ENCODE measurements around the gene DPM2.
A peak's percentile ranks its signal among the peaks of the same experiment; 100 is the strongest.

Gene DPM2

DNA sequence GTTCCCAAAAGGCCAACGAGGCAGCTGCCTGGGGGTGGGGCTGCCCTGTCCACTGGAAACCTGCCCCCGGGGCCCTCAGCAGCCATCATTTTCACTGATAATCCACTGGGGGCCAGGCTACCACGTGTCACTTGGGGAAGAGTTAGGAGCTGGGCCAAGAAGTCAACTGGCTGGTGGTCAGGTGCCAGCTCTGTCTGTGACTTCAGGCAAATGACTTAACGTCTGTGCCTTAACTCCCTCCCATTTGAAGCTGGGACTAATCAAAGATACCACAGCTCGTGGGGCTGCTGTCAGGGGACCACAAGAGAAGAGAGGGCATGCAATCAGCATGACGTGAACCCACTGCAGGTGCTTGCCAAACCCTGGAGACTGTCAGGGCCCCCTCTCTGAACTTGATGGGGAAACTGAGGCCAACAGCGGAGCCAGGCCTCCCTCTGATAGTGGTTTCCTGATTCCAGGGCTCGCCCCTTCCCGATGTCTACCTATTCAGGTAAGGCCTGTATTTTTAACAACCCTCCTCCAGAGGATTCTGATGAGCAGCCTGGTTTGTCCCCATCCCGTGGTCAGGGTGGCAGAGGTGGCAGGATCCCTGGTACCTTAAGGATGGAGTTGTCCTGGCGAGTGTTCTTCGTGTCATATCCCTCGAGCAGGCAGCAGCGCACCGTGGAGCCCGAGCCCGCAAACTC is 12.3 kb upstream of the DPM2 start:
- peaks cover 46% of the 10 kb centered on the region for H3K4me1 ChIP-seq (ENCODE audit: insufficient read depth, low read length)
- no peak overlapping the region for H3K4me3 ChIP-seq (ENCODE audit: low read depth in 1 of 2, low read length in 2 of 2)
- no peaks in the 10 kb centered on the region for H3K9me3 ChIP-seq (ENCODE audit: low read length)
- peak overlapping the region; percentile 9 for H3K27ac ChIP-seq (ENCODE audit: low read depth, low read length)
- H3K27me3 ChIP-seq (ENCODE audit: control insufficient read depth in 1 of 2, insufficient read depth in 2 of 2, low read length in 2 of 2), result no peaks in the 10 kb centered on the region
- no peak overlapping the region for H3K9ac ChIP-seq (ENCODE audit: low read length)
- peaks cover 6% of the 10 kb centered on the region for H3K36me3 ChIP-seq (ENCODE audit: insufficient read depth, low read length)

DNA sequence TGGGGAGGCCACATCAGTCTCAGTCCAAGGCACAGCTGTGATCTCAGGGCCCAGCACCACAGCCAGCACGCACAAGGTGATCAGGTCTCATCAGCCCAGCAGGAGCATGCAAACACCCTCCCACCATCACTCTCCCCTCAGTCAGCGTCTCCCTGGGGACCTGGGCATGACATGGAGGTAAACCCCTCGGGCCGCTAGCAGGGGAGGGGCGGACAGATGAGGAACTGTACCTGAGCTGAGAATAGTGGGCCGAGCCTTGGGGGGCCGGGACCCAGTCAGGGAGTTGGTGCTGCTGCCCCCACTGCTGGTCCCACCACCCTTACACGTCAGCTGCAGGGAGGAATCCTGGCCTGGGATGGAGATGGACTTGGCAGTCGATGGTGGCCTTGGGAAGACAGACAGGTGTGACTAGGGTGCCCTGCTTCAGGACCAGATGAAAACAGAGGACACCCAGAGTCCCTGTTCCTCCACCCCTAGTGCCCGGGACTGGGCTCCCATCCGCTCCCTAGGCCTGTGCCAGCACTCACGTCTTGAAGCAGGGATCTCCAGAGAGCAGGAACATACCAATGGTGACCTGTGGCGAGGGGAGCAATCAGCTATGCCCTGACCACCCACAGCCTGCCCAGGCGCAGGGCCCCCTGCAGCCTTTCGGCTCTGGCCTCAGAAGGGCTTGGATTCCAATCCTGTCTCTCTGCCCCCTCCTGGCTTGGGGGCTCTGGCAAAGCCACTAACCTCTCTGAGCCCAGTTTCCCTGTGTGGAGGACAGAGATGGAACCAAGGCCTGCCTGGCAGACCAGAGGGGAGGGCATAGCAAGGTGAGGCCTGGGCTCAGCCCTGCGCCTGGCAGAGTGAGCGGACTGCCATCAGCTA is 10.4 kb upstream of the DPM2 start:
- H3K36me3 ChIP-seq (ENCODE audit: insufficient read depth, low read length), result peaks cover 22% of the 10 kb centered on the region
- no peak overlapping the region for H3K27ac ChIP-seq (ENCODE audit: low read depth, low read length)
- H3K9ac ChIP-seq (ENCODE audit: low read length), result no peak overlapping the region
- H3K4me1 ChIP-seq (ENCODE audit: insufficient read depth, low read length), result peaks cover 40% of the 10 kb centered on the region
- H3K4me3 ChIP-seq (ENCODE audit: low read depth in 1 of 2, low read length in 2 of 2), result no peak overlapping the region
- H3K27me3 ChIP-seq (ENCODE audit: control insufficient read depth in 1 of 2, insufficient read depth in 2 of 2, low read length in 2 of 2), result no peaks in the 10 kb centered on the region
- H3K9me3 ChIP-seq (ENCODE audit: low read length), result no peaks in the 10 kb centered on the region

DNA sequence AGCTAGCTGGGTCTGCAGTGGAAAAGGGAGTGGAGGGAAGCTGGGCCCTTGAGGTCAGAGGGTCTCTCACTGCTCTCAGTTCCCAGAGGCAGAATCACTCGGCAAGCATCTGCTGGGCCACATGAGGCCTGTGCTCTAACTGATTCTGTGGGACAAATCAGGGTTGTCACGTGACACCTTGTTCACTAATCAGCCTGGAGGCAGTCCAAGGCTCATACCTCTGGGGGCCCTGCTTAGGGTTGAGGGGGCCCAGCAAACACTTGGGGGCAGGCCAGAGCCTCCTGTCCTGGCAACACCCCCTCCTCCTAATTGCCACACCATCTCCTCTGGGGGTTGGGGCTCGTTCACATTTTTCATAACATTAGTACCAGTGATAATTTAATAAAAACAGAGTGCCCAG is 9.1 kb upstream of the DPM2 start:
- Histone ChIP-seq H3K4me3 (ENCODE audit: low read depth in 1 of 2, low read length in 2 of 2) (no peak overlapping the region), H3K9me3 (ENCODE audit: low read length) (no peaks in the 10 kb centered on the region), H3K27me3 (ENCODE audit: control insufficient read depth in 1 of 2, insufficient read depth in 2 of 2, low read length in 2 of 2) (no peaks in the 10 kb centered on the region), H3K4me1 (ENCODE audit: insufficient read depth, low read length) (peaks cover 47% of the 10 kb centered on the region), H3K9ac (ENCODE audit: low read length) (no peak overlapping the region), H3K27ac (ENCODE audit: low read depth, low read length) (no peak overlapping the region), H3K36me3 (ENCODE audit: insufficient read depth, low read length) (peaks cover 35% of the 10 kb centered on the region)

DNA sequence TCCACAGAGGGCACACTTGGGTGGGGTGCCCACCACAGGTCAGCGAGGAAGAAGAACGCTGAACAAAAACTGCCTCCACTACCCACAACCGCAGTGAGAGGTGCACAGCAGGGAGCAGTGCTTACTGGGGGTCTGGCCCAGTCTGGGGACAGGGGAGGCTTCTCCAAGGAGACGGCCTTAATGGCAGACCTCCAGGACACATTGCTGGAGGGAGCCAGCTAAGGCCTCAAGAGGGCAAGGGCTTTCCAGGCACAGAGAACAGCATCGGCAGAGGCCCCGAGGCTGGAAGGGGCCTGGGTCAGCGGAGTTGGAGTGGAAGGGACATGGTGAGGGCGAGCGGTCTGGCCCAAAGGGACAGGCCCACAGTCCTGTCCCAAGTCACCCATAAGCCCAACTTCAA is 8.3 kb upstream of the DPM2 start:
- H3K4me3 ChIP-seq (ENCODE audit: low read depth in 1 of 2, low read length in 2 of 2), result no peak overlapping the region
- no peak overlapping the region for H3K27ac ChIP-seq (ENCODE audit: low read depth, low read length)
- no peaks in the 10 kb centered on the region for H3K9me3 ChIP-seq (ENCODE audit: low read length)
- peaks cover 35% of the 10 kb centered on the region for H3K36me3 ChIP-seq (ENCODE audit: insufficient read depth, low read length)
- no peaks in the 10 kb centered on the region for H3K27me3 ChIP-seq (ENCODE audit: control insufficient read depth in 1 of 2, insufficient read depth in 2 of 2, low read length in 2 of 2)
- H3K9ac ChIP-seq (ENCODE audit: low read length), result no peak overlapping the region
- H3K4me1 ChIP-seq (ENCODE audit: insufficient read depth, low read length), result peaks cover 47% of the 10 kb centered on the region

DNA sequence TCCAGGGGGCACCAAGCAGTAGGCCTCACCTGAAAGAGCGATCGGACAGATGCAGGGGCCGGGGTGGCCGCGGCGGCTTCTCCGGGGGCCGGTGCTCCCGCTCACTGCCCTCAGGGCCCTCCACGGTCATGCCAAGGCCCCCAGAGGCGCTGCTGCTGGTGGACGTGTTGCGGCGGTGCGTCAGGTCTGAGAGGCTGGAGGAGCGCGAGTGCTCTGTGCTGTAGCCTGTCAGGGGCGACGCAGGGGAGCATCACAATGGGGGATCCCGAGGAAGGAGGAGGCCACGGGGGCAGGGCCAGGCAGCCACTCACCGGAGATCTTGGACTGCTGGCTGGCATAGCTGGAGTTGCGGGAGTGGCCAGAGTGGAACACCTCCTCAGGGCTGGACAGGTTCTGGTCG is 7.7 kb upstream of the DPM2 start:
- no peak overlapping the region for H3K27ac ChIP-seq (ENCODE audit: low read depth, low read length)
- peaks cover 41% of the 10 kb centered on the region for H3K4me1 ChIP-seq (ENCODE audit: insufficient read depth, low read length)
- H3K36me3 ChIP-seq (ENCODE audit: insufficient read depth, low read length), result peaks cover 35% of the 10 kb centered on the region
- H3K27me3 ChIP-seq (ENCODE audit: control insufficient read depth in 1 of 2, insufficient read depth in 2 of 2, low read length in 2 of 2), result no peaks in the 10 kb centered on the region
- no peak overlapping the region for H3K4me3 ChIP-seq (ENCODE audit: low read depth in 1 of 2, low read length in 2 of 2)
- H3K9me3 ChIP-seq (ENCODE audit: low read length), result no peaks in the 10 kb centered on the region
- H3K9ac ChIP-seq (ENCODE audit: low read length), result no peak overlapping the region

DNA sequence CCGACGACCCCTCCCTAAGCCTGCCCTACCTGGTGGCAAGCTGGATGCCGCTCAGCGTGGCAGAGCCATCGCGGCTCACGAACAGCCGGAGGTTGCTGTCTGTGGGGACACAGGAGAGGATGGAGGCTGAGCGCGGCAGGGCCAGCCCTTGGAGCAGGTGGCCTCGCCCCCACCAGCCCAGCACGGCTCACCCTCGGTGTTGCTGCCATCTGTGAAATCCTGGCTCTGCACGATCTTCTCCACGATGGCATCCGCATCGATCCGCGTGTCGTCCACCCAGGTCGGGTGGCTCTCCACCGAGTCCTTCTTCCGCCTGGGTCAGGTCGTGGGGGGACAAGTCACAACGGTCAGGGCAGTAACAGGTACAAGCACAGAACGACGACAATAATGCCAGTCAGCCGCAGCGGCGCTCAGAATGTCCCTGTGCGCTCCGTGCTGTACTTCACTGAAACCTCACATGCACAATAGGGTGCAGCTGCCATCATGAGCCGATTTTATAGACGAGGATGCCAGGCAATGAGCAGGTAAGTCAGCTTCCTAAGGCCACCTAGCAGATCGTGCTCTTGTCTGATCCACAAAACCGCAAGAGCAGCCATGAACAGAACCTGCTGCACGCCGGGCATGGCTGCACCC is 7.0 kb upstream of the DPM2 start:
- Histone ChIP-seq H3K27ac (ENCODE audit: low read depth, low read length) (no peak overlapping the region), H3K27me3 (ENCODE audit: control insufficient read depth in 1 of 2, insufficient read depth in 2 of 2, low read length in 2 of 2) (no peaks in the 10 kb centered on the region), H3K4me3 (ENCODE audit: low read depth in 1 of 2, low read length in 2 of 2) (no peak overlapping the region), H3K9me3 (ENCODE audit: low read length) (no peaks in the 10 kb centered on the region), H3K4me1 (ENCODE audit: insufficient read depth, low read length) (peaks cover 34% of the 10 kb centered on the region), H3K36me3 (ENCODE audit: insufficient read depth, low read length) (peaks cover 35% of the 10 kb centered on the region), H3K9ac (ENCODE audit: low read length) (no peak overlapping the region)

DNA sequence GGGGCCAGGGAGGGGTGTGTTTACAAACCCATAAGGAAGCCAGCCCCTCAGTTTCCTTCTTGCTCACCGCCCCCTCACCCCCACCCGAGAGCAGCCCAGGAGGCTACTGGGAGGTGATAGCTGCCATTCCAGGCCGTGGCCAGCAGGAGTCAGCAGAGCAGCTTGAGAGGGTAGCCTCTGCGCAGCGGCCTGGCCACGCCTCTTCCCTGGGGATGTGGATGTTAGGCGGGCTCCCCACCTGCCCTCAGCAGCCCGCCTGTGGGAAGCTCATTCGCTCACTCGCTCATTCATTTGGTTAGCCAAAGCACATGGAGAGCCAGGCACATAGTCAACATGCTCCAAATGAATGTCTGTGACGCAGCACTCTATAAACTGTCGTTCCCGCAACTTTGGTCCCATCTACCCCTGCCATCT is 6.1 kb upstream of the DPM2 start:
- H3K4me1 ChIP-seq (ENCODE audit: insufficient read depth, low read length), result peaks cover 34% of the 10 kb centered on the region
- no peak overlapping the region for H3K9ac ChIP-seq (ENCODE audit: low read length)
- no peaks in the 10 kb centered on the region for H3K9me3 ChIP-seq (ENCODE audit: low read length)
- H3K27me3 ChIP-seq (ENCODE audit: control insufficient read depth in 1 of 2, insufficient read depth in 2 of 2, low read length in 2 of 2), result no peaks in the 10 kb centered on the region
- no peak overlapping the region for H3K27ac ChIP-seq (ENCODE audit: low read depth, low read length)
- H3K4me3 ChIP-seq (ENCODE audit: low read depth in 1 of 2, low read length in 2 of 2), result no peak overlapping the region
- peaks cover 35% of the 10 kb centered on the region for H3K36me3 ChIP-seq (ENCODE audit: insufficient read depth, low read length)

DNA sequence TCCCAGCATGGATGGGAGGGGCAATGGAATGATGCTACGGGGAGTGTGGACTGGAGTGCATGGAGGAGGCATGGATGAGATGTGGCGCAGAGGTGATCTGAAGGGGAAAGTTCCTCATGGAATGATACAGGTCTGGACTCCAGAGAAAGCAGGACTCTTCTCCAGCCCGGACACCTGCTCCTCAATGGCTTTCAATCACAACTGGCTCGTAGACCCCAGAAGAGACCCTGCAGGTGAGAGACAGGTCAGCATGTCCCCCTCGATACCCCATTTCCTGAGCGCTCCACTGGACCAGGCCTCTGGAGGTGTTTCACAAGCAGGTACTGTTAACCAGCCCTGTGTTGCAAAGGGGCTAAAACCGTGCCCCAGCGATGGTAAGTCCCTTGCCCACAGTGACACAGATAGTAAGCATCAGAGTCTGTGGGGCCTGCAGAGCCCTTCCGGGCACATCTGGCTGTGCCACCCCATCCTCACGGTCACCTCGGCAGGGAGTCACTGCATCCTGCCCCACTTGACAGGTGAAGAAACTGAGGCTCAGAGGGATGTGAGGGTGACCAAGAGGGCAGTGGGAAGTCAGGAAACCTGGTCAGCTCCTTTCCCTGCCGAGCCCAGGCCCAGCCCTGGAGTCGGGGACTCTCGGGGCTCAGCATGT is 5.5 kb upstream of the DPM2 start:
- H3K9me3 ChIP-seq (ENCODE audit: low read length), result no peaks in the 10 kb centered on the region
- no peaks in the 10 kb centered on the region for H3K27me3 ChIP-seq (ENCODE audit: control insufficient read depth in 1 of 2, insufficient read depth in 2 of 2, low read length in 2 of 2)
- H3K27ac ChIP-seq (ENCODE audit: low read depth, low read length), result no peak overlapping the region
- H3K36me3 ChIP-seq (ENCODE audit: insufficient read depth, low read length), result peaks cover 35% of the 10 kb centered on the region
- H3K9ac ChIP-seq (ENCODE audit: low read length), result no peak overlapping the region
- peaks cover 40% of the 10 kb centered on the region for H3K4me1 ChIP-seq (ENCODE audit: insufficient read depth, low read length)
- H3K4me3 ChIP-seq (ENCODE audit: low read depth in 1 of 2, low read length in 2 of 2), result no peak overlapping the region

DNA sequence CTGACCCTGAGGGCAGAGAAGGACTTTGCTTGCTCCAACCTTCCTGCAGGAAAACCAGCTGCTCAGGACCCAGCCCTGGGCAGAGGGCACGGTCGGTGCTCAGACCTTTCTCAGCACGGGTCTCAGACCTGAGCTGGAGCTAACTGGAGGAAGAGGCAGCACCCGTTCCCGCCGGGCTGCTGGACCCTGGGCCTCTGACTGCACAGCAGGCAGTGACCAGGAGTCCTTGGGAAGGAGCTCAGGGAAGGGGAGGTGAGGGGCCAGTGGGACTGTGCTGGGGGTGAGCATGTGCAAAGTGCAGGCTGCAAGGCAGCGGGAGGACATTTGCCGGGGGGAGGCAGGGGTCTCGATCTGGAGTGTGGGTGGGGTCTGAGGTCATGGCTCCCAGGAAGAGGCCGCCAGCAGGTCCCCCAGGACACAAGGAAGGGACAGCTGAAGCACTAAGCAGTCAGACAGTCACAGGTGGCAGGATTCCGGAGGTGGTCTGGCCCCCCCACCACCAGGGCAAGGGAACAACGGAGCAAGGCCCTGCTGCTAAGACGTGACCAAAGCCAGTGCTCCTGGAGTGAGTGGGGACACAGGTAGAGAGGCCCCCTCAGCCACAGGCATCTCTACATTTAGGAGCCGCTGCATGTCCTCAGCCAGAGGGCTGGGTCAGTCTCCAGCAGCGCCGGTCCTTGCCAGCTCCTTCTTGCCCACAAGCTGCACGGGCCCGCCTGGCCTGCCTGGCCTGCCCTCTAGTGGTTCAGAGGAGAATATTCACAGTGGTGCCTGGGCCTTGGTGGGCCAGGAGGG is 4.8 kb upstream of the DPM2 start:
- peaks cover 35% of the 10 kb centered on the region for H3K36me3 ChIP-seq (ENCODE audit: insufficient read depth, low read length)
- H3K4me3 ChIP-seq (ENCODE audit: low read depth in 1 of 2, low read length in 2 of 2), result no peak overlapping the region
- H3K4me1 ChIP-seq (ENCODE audit: insufficient read depth, low read length), result peaks cover 43% of the 10 kb centered on the region
- peak overlapping the region; percentile 15 for H3K27ac ChIP-seq (ENCODE audit: low read depth, low read length)
- no peak overlapping the region for H3K9ac ChIP-seq (ENCODE audit: low read length)
- H3K27me3 ChIP-seq (ENCODE audit: control insufficient read depth in 1 of 2, insufficient read depth in 2 of 2, low read length in 2 of 2), result no peaks in the 10 kb centered on the region
- no peaks in the 10 kb centered on the region for H3K9me3 ChIP-seq (ENCODE audit: low read length)

DNA sequence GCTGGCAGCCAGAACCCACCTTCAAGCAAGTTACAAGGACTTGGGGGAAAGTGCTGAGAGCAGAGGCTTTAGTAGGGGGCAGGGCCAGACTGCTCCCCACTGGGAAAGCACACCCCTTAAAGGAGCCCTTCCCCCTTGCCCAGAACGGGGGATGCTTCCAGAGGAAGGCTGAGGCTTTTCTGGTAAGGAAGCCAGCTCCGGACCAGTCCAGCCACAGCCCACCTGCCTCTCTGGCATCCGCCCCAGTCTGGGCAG is 4.2 kb upstream of the DPM2 start:
- Histone ChIP-seq H3K9ac (ENCODE audit: low read length) (no peak overlapping the region), H3K36me3 (ENCODE audit: insufficient read depth, low read length) (peaks cover 35% of the 10 kb centered on the region), H3K27ac (ENCODE audit: low read depth, low read length) (no peak overlapping the region), H3K27me3 (ENCODE audit: control insufficient read depth in 1 of 2, insufficient read depth in 2 of 2, low read length in 2 of 2) (no peaks in the 10 kb centered on the region), H3K4me3 (ENCODE audit: low read depth in 1 of 2, low read length in 2 of 2) (no peak overlapping the region), H3K9me3 (ENCODE audit: low read length) (no peaks in the 10 kb centered on the region), H3K4me1 (ENCODE audit: insufficient read depth, low read length) (peaks cover 47% of the 10 kb centered on the region)
